ACHN (cell line): ENCODE data around the gene GPR78.
"Not testable (repeated sequence)": the region's sequence is repeated elsewhere in the genome, so short reads cannot be mapped to it uniquely, and the experiment has no call there.

Experiments
- DNase-seq: peaks from one replicate; pipeline ENCODE4 v3.0.0-alpha.2; 2015
- in situ Hi-C: cut with HindIII; loops from 2 replicates; pipeline ENCODE4 v1.10.0; 2017; ENCODE audit warnings: low sequenced_read_pairs, low pct_ligation_motif_present, low pct_unique_long_range_greater_than_20kb

The GPR78 gene

GRCh38 chr4:8624601-8625272 is 44.5 kb downstream of the GPR78 start:
- in situ Hi-C loops, DNase-seq: not testable (repeated sequence)

DNA sequence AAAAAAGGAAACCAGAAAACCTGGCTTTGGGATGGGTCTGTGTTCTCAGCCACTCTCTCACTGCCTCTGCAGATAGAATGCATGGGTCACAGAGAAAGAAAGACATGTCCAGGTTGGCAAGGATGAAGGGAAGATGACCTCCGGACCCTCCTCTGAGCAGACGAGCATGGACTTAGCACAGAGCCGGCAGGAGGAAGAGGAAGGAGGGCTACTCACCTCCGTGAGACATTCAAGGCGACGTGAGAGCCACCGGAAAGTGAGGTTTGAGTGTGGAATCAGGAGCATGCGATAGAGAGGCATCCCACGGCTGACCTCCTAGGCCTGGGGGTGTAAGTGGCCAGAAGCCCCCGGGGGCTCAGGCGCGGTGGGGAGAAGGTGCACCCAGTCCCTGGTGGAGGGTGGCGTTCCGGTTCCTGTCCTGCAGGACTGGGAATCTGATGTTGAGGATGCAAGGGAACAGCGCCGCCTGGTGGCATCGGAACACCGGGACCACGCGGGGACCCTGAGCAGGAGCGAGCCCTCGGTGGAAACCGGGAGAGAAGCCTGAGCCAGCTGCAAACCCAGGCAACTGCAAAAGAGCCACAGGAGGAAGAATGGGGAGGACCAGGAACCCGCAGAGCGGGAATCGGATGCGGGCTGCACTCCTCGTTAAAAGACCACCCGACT is 50.2 kb downstream of the GPR78 start:
- DNase-seq, in situ Hi-C loops: not testable (repeated sequence)

DNA sequence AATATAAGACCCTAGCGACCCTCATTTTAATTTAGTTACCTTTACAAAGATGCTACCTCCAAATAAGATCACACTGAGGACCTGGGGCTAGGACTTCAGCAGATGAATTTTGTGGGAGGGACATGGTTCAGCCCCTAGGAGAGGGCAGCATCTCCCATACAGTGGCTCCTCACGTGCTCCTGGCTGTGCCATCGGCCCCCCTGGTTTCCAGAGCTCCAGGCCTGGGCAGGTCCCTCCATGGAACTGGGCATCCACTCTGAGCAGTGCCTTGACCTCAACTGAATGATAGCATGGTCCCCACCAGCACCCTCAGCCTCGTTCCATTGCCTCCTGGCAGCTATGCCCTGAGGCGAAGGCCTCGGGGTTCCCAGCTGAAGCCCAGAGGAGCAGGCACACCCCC is 51.7 kb downstream of the GPR78 start:
- DNase-seq, in situ Hi-C loops: not testable (repeated sequence)

DNA sequence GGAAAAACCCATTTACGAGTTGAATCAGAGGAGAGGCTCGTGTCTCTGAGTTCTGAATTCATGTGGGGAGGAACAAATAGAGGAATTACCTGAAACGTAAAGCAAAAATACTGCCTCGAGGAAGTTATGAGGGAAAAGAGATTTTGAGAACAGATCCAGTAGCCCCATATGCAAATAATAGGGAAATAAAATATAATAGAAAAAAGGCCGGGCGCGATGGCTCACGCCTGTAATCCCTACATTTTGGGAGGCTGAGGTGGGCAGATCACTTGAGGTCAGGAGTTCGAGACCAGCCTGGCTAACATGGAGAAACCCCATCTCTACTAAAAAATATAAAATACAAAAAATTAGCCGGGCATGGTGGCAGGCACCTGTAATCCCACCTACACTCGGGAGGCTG is 54.6 kb downstream of the GPR78 start:
- in situ Hi-C loops, DNase-seq: not testable (repeated sequence)

- in situ Hi-C loops, DNase-seq: not testable (repeated sequence)
Measured at GRCh38 chr4:8635897-8636554, 55.8 kb downstream of the GPR78 start.
